Smooth muscle cell (in vitro differentiated cells): ENCODE measurements around the gene EEA1. TPM values are rescaled to one million over a fixed set of nuclear protein-coding genes. Genes with fewer than 3 reads are reported as not detected.

Experiments used
- DNase-seq: peaks from one replicate; lab custom pipeline; 2025; ENCODE audit not compliant: unreplicated experiment; lab: John Stamatoyannopoulos, UW
- H2AFZ ChIP-seq: fragments of 200-600 bp; sonication (generic); 2 replicates; pipeline ENCODE4 v1.6.0; 2016; ENCODE audit warnings: antibody characterized with exemption, low read depth, mild to moderate bottlenecking
- H3F3A ChIP-seq: fragments of 200-600 bp; sonication (generic); 2 replicates; pipeline ENCODE4 v1.6.0; 2017; ENCODE audit warnings: antibody characterized with exemption, low read depth
- H3K27ac ChIP-seq: fragments of 200-600 bp; sonication (generic); 2 replicates; pipeline ENCODE4 v1.5.1; 2016; ENCODE audit warnings: low read depth, mild to moderate bottlenecking
- H3K27me3 ChIP-seq: fragments of 200-600 bp; sonication (generic); 2 replicates; pipeline ENCODE4 v1.6.1; 2016; ENCODE audit warnings: low read depth, mild to moderate bottlenecking
- H3K36me3 ChIP-seq: fragments of 200-600 bp; sonication (generic); 2 replicates; pipeline ENCODE4 v1.5.1; 2016; ENCODE audit warnings: low read depth
- H3K4me1 ChIP-seq: fragments of 200-600 bp; sonication (generic); 2 replicates; pipeline ENCODE4 v1.5.1; 2016; ENCODE audit warnings: low read depth
- H3K4me2 ChIP-seq: fragments of 200-600 bp; sonication (generic); 2 replicates; pipeline ENCODE4 v1.6.0; 2016; ENCODE audit warnings: mild to moderate bottlenecking
- H3K4me3 ChIP-seq: fragments of 200-600 bp; sonication (generic); 2 replicates; pipeline ENCODE4 v1.5.1; 2016; ENCODE audit warnings: mild to moderate bottlenecking
- H3K79me2 ChIP-seq: fragments of 200-600 bp; sonication (generic); 2 replicates; pipeline ENCODE4 v1.6.0; 2016; ENCODE audit warnings: low read depth, mild to moderate bottlenecking
- H3K9ac ChIP-seq: fragments of 200-600 bp; sonication (generic); 2 replicates; pipeline ENCODE4 v1.6.0; 2016; ENCODE audit warnings: low read depth
- H3K9me3 ChIP-seq: fragments of 200-600 bp; sonication (generic); replicated peaks from 2 replicates; pipeline ENCODE4 v1.5.1; 2016; ENCODE audit warnings: low read depth
- H4K20me1 ChIP-seq: fragments of 200-600 bp; sonication (generic); 2 replicates; pipeline ENCODE4 v1.6.0; 2016; ENCODE audit warnings: low read depth
- WGBS: methylation state at CpG from one replicate; pipeline ENCODE4 v1.1.7; 2016; ENCODE audit warnings: low lambda C conversion rate; 5-methylcytosine and 5-hydroxymethylcytosine counted together
- polyA plus RNA-seq: library from polyadenylated mRNA; unstranded; fragments of >200 nt; fragmentation: Nextera tagmentation; extraction: Ambion mirVana; gene quantifications from 2 replicates; pipeline ENCODE4 v1.2.1, GENCODE V29; 2016
- total RNA-seq: library from RNA; depleted of rRNA; stranded (reverse); fragments of >200 nt; gene quantifications from 2 replicates; pipeline ENCODE4 v1.2.3, GENCODE V29; 2014
- TF ChIP-seq, protein P1 (sequence below): fragments of 200-600 bp; sonication (generic); IDR thresholded peaks from 2 replicates; pipeline ENCODE4 v1.5.1; 2017; ENCODE audit warnings: borderline replicate concordance, mild to moderate bottlenecking, antibody characterized with exemption; ENCODE audit not compliant: insufficient read depth, poor library complexity, severe bottlenecking

The EEA1 gene
- total and polyA plus RNA-seq, 2 experiments from 2014 or later, result 25.1 to 29.0 TPM

DNA sequence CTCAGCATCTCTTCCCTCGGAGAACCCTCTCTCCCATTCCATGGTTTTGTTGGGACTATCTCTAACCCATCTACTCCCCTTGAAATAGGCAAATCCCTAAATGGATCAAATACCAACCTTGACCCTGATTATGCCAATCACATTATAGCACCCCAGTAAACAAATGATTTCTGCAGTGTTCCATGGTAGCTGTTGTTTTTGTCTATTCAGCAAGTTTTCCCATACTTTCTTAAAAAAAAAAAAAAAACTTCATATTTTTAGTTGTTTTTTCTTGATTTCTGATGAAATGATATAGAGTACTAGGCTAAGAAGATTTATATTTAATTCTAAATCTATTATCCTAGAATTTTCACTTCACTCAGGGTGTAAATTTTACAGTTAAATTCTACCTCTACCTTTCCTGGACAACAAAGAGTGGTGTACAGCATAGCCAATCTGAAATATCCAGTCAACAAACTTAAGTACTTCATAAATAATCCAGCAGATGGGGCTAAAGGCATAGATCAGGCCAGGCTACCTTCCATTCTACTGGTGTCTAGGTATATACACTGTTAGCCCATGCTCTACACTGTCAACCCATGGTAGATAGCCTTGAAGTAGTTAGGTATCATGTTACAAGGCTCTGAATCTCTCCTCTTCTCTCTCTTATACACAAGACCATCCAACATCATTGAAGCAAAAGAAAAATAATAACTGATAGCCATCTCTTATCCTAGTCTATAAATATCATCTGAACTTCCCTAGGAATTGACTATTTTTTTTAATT, 144.1 kb downstream of the EEA1 start:
- WGBS, result 83% methylated on average over 1 of the region's 1 CpG
- H4K20me1 ChIP-seq, result no peaks in the 10 kb centered on the region
- no peaks in the 10 kb centered on the region for H3K9me3 ChIP-seq
- H3K27me3 ChIP-seq, result no peaks in the 10 kb centered on the region
- H3K4me1 ChIP-seq, result no peaks in the 10 kb centered on the region
- TF ChIP-seq, protein P1, sequence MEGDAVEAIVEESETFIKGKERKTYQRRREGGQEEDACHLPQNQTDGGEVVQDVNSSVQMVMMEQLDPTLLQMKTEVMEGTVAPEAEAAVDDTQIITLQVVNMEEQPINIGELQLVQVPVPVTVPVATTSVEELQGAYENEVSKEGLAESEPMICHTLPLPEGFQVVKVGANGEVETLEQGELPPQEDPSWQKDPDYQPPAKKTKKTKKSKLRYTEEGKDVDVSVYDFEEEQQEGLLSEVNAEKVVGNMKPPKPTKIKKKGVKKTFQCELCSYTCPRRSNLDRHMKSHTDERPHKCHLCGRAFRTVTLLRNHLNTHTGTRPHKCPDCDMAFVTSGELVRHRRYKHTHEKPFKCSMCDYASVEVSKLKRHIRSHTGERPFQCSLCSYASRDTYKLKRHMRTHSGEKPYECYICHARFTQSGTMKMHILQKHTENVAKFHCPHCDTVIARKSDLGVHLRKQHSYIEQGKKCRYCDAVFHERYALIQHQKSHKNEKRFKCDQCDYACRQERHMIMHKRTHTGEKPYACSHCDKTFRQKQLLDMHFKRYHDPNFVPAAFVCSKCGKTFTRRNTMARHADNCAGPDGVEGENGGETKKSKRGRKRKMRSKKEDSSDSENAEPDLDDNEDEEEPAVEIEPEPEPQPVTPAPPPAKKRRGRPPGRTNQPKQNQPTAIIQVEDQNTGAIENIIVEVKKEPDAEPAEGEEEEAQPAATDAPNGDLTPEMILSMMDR, result peak; percentile 51
- DNase-seq, result no peak
- no peaks in the 10 kb centered on the region for H3K79me2 ChIP-seq
- H3K4me3 ChIP-seq, result no peak overlapping the region
- H3K4me2 ChIP-seq, result peak overlapping the region; percentile 15
- H3K9ac ChIP-seq, result peak overlapping the region; percentile 34
- H3K36me3 ChIP-seq, result peaks cover 4% of the 10 kb centered on the region
- H3F3A ChIP-seq, result peaks cover 15% of the 10 kb centered on the region
- H2AFZ ChIP-seq, result no peak overlapping the region
- peak overlapping the region; percentile 79 for H3K27ac ChIP-seq

DNA sequence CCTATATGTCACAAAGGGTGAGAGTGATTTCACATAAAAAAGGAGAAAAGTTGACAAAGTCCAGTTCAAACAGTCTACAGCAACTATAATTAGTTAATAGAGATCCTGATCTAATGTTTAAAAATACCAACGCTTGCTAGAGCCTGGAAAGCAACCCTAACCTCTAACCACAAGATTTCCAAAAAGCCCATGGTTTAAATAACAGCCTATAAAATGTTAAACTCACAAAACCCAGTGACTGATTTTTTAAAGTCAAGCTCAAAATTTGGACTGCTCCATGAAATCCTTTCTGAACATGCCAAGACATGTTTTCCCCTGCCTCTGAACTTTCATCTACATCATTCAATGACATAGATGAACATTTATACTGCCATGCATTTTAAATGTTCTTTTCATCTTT, 144.7 kb downstream of the EEA1 start:
- H2AFZ ChIP-seq, result no peak overlapping the region
- H3K4me2 ChIP-seq, result peak overlapping the region; percentile 15
- H3K4me1 ChIP-seq, result no peaks in the 10 kb centered on the region
- H3F3A ChIP-seq, result peaks cover 15% of the 10 kb centered on the region
- peak overlapping the region; percentile 34 for H3K9ac ChIP-seq
- no peaks in the 10 kb centered on the region for H3K79me2 ChIP-seq
- no peak overlapping the region for H3K4me3 ChIP-seq
- no peaks in the 10 kb centered on the region for H3K9me3 ChIP-seq
- peak overlapping the region; percentile 79 for H3K27ac ChIP-seq
- H3K27me3 ChIP-seq, result no peaks in the 10 kb centered on the region
- TF ChIP-seq, protein P1, result no peak
- no peaks in the 10 kb centered on the region for H4K20me1 ChIP-seq
- 0% methylated on average over 1 of the region's 1 CpG for WGBS
- DNase-seq, result no peak
- H3K36me3 ChIP-seq, result peaks cover 8% of the 10 kb centered on the region

DNA sequence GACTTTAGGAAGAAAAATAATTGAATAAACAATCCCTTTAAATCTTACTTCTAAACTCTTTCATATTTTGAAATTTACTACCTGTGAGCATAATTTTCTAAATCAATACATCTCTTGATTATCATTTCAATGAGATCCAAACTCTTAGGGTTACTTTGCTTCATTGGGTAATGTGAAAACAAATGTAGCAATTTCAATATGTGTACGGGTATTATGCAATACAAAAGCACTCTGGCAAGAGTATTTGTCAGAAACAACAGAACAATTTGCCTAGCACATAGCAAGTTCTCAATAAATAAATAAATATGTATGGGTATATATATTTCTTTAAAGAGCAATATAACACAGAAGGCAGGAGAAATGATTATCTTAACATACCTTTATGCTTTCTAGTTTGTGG, 149.2 kb downstream of the EEA1 start:
- no peaks in the 10 kb centered on the region for H3K4me1 ChIP-seq
- no peak overlapping the region for H3K4me2 ChIP-seq
- H2AFZ ChIP-seq, result no peak overlapping the region
- H3K9me3 ChIP-seq, result no peaks in the 10 kb centered on the region
- H4K20me1 ChIP-seq, result no peaks in the 10 kb centered on the region
- H3K27ac ChIP-seq, result no peak overlapping the region
- 91% methylated on average over 1 of the region's 1 CpG for WGBS
- no peaks in the 10 kb centered on the region for H3K27me3 ChIP-seq
- H3F3A ChIP-seq, result peaks cover 4% of the 10 kb centered on the region
- DNase-seq, result no peak
- H3K36me3 ChIP-seq, result peaks cover 21% of the 10 kb centered on the region
- no peaks in the 10 kb centered on the region for H3K79me2 ChIP-seq
- no peak overlapping the region for H3K4me3 ChIP-seq
- H3K9ac ChIP-seq, result no peak overlapping the region
- TF ChIP-seq, protein P1, result no peak

DNA sequence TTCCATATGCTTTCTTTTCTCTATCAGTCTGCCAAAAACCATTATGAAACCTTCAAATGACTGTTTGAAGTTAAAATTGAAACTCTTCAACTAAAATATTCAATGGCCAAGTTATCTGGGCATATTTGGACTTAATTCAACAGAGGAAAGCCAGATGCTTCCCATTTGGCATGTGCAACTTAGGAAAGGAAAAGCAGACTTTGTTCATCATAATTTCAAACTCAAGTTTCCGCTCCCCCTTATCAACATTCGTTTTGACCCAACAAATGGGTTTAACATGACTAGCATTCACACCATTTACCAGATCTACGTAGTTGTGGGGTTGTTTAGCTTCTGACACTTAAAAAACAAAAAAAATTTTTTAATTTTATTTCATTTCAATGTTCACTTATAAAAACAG, 150.6 kb downstream of the EEA1 start:
- Histone ChIP-seq H3K27me3 (no peaks in the 10 kb centered on the region), H3K4me2 (no peak overlapping the region), H3K79me2 (no peaks in the 10 kb centered on the region), H3K36me3 (peaks cover 21% of the 10 kb centered on the region), H3K27ac (no peak overlapping the region), H3K4me3 (no peak overlapping the region), H3K9me3 (no peaks in the 10 kb centered on the region), H2AFZ (no peak overlapping the region), H3K9ac (no peak overlapping the region), H3K4me1 (no peaks in the 10 kb centered on the region), H4K20me1 (no peaks in the 10 kb centered on the region), H3F3A (no peaks in the 10 kb centered on the region)
- DNase-seq, result no peak
- WGBS, result 98% methylated on average over 3 of the region's 3 CpGs
- TF ChIP-seq, protein P1, result no peak
